NCI-H1092 (cell line): ENCODE results near the gene SPRR4.
"Not testable (repeated sequence)": the region's sequence is repeated elsewhere in the genome, so short reads cannot be mapped to it uniquely, and the experiment has no call there.

Experiments used
- DNase-seq: peaks from one replicate; lab custom pipeline; 2025; lab: John Stamatoyannopoulos, UW

Gene SPRR4

DNA sequence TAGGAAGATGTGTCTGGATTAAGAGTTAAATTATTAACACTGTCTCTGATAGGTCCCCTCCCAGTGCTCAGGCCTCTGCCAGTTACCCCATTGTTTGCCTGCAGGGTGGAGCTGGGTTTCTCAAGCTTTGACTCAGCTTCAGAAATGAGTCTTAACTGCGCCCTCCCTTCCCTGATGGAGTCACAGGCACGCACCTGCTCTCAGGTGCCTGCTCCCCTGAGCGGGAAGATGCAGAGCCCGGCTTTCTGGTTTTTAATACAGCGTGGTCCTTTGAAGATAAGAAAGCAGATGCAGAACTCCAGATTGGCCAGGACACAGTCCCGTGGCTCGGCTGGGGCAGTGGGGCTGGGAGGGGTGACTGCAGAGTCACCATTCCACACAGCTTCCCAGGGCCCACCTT lies 3.2 kb upstream of the SPRR4 start:
- no peak for DNase-seq

DNA sequence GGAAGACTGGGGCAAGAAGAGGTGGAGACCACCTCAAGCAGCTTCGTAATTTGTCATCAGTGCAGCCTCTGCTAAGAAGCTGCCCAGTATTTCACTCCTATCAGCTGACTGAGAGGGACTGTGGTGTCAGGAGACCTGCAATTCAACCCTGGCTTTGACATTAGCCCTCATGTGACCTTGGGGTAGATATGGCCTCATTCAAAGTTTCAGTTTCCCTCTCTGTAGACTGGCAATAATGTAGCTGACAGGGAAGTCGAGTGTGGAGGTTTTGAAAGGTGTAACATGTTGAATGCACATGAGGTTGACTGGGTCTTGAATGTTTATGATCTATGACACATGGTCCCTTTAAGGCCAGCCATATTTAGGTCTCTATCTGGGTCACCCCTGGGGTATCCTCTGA lies 2.2 kb upstream of the SPRR4 start:
- DNase-seq: no peak

GRCh38 chr1:152969036-152969435 lies 1.4 kb upstream of the SPRR4 start:
- no peak for DNase-seq

DNA sequence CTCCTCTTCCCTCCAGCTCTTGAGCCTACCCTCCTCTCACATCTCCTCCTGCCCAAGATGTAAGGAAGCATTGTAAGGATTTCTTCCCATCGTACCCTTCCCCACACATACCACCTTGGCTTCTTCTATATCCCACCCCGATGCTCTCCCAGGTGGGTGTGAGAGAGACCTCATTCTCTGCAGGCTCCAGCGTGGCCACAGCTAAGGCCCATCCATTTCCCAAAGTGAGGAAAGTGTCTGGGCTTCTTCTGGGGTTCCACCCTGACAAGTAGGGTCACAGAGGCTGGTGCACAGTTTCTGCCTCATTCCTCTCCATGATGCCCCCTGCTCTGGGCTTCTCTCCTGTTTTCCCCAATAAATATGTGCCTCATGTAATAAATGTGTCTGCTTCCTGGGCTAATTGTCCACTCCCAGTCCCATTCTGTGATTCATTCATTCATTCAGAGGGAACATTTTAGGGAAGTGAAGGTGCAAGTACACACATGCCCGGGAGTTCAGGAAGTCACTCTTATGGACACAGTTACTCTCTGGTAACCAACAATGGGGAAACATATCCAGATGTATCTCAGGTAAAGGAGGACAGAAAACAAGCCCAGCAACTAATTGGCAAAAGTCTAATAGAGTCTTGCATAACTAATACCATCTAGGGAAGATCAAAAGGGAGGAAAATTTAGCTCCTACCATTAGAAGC lies 1.9 kb downstream of the SPRR4 start:
- no peak for DNase-seq

GRCh38 chr1:152976688-152977087 lies 6.2 kb downstream of the SPRR4 start:
- DNase-seq: no peak

DNA sequence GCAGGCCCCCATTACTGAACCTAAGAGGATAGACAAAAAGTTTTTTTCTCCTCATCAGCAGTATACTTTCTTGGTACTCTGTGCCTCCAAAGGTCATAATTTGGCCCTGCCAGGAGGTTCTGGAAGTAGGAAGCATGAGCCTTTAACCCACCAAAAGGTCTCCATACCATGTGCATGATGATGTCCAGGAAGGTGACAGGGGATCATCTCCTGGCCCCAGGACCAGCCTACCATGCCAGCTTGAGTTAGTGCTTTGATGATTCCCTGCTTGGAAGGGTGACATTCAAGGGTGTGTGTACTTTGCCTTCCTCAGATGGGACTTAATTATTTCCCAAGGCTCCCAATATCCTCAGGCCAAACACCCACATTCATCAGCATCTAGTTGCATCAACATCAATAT lies 7.2 kb downstream of the SPRR4 start:
- DNase-seq: no peak

GRCh38 chr1:152980676-152981075 lies 10.2 kb downstream of the SPRR4 start:
- no peak for DNase-seq

DNA sequence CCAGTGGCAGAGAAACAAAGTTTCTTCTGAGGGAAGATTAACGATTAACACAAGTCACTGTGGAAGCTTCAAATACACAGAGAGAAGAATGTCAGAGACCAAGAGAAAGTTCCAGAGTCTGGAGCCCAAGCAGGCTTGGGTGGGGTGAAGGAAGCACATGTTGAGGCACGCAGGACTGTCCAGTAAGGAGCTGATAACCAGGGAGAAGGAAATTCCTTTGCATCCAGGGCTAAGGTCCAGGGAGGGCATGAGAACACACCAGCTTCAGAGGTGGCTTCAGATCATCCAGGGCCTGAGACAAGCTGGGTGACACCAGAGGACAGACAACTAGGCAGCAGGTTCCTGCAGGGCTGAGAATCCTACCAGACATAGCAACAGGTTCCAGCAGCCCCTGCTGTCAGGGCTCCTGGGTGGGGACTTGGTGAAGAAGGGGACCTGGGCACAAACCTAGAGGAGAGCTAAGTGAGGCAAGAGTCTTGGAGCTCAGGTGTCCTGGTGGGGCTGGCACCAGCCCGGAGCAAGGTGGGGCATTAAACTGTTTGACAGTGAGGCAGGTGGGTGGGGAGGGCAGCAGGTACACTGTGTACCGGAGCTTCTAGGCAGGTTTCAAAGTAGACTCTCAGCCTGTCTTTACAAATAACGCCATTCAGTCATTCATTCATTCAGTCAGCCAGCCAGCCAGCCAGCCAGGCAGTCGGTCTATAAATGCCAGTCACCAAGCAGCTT lies 10.9 kb downstream of the SPRR4 start:
- no peak for DNase-seq

GRCh38 chr1:152982076-152982475 lies 11.6 kb downstream of the SPRR4 start:
- DNase-seq: no peak

DNA sequence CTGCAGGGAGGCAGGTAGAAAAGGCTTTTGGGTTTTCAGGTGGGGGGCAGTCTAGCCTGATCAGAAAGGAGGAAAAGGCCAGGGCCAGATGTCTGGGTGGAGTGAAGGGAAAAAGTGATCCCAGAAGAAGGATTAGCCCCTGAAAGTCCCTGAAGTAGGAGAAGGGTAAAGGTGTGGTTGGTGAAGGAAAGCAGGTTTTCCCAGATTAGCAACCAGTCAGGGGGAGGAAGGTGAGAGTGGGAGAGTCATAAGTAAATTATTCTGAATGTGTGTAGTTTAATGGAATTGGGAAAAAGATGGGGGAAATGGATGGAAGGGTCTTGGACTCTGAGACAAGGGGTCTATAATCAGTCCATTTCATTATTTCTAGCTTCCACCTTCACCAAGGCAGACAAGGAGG lies 12.8 kb downstream of the SPRR4 start:
- DNase-seq: no peak

DNA sequence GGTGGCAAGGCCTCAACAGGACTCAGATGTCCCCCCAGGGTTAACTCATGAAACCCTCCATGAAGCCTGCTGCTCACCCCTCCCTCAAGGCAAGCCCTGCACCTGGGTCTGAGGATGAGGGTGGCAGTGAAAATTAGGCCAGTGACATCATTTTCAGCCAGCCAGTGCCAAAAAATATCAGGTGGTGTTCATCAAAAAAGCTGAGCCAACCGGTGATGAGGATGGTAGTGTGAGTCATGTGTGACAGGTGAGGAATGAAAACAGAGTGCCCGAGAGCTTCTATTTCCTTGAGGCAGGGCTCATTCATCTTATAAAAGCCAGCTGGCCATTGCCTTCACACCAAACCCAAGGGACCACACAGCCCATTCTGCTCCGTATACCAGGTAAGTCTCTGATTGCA lies 13.3 kb downstream of the SPRR4 start, which contains the start of gene SPRR1A:
TSS of gene SPRR1A (plus strand) at position 339 of the 400 bp plus-strand sequence. CDS start 1,150 bp downstream, outside the sequence.
- no peak for DNase-seq

DNA sequence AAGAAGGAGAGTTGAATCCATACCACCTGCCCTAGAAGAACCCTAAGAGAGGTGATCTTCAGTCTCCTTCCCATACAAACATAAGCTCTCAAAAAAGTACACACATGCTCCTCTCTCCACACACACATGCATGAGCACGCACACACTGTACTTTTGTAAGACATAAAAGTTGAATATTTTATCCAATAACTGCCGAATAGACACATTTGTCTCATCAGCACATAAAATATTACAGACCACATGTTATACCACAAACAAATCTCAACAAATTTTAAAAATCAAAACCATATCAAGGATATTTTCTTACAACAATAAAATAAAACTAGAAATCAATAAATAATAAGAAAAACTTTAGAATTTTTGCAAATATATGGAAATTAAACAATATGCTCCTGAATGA lies 16.1 kb downstream of the SPRR4 start:
- DNase-seq: no peak

DNA sequence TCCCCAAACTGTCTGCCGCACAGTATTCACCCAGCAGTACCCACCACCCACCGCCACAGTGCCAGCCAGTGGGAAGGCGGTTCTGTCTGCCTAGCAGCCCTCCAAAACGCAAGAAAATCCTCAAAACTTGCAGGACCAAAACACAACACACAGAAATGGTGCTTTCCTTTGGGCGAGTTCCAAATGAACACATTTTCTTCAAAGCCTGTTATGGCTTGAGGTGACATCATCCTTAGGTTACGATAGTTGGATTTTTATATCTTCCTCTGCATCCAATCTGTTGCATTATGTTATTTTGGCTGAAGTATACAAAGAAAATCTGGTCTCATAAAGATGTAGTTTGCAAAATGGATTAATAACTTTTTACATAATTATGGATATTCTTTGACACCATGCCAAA lies 22.7 kb downstream of the SPRR4 start:
- DNase-seq: no peak

DNA sequence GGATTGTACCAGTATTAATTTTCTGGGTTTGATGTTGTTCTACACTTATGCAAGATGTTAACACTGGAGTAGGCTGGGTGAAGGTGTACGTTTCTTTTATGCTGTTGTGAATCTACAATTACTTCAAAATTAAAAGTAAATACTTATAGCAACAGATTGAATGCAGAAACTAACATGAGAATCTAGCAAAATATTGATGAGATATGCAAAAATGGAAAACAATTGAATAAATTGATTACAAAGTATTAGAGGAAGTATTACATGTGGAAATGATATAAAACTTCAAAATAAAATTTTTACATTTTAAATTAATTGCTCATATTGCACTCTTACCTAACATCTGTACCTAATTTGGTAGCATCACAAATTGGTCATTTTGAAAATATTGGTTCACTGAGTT lies 25.4 kb downstream of the SPRR4 start:
- no peak for DNase-seq

DNA sequence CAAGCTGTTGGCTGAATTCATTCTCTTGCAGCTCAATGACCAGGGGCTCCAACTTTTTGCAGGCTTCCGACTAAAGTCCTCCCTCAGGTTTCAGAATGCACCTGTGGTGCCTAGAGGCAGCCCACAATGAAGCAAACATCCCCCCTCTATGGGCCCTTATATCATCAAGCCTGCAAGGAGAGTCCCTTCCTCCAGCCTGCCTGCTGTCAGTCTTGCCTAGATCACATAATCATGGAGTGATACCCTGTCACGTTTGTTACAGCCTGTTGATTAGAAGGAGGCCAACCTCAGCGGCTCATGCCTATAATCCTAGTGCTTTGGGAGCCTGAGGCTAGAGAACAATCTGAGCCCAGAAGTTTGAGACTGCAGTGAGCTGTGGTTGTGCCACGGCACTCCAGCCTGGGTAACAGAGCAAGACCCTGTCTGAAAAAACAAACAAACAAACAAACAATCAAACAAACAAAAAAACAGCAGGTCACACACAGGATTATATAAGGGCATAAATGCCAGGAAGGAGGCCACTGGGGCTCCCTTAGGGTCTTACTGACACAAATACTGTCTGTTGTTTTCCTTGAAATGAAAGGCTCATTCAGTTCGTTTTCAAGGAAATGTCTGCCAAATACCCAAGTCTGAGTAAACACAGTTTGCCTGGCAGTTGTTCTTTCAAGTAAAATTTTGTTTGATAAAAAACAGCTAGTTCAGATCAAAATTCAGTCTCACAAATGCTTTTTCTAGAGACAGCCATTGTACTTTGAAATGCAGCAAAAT lies 26.4 kb downstream of the SPRR4 start:
- DNase-seq: no peak

DNA sequence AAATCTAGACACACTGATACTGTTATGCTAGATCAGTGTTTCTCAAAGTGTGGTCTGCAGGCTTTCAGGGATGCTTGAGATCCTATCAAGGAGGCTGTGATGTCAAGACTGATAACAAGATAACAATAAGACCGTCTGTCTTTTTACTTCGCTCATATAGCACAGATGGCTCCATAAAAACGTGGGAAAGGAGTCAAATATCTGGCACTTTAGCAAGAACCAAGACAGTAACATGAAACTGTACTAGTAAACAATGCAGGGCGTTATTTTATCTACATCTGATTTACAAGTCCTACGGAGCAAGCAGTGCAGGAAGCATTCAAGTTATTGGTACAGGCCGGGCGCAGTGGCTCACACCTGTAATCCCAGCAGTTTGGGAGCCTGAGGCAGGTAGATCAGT lies 27.5 kb downstream of the SPRR4 start:
- DNase-seq: no peak

DNA sequence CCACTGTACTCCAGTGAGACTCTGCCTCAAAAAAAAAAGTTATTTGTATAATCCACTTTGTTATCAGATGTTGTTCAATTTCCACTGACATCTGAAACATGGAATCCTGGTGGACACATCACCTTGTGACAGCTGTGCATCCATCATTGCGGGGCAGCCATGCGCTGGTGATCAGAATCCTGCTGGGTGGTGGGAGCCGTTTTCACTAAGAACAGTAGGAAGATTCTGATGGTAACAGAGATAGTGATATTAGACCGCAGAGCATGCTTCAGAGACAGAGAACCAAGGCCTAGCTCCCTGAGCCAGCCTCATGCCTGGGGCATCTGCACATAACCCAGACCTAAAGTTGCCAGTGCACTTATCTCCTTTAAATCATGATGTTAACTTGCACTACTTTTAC lies 28.0 kb downstream of the SPRR4 start:
- no peak for DNase-seq

DNA sequence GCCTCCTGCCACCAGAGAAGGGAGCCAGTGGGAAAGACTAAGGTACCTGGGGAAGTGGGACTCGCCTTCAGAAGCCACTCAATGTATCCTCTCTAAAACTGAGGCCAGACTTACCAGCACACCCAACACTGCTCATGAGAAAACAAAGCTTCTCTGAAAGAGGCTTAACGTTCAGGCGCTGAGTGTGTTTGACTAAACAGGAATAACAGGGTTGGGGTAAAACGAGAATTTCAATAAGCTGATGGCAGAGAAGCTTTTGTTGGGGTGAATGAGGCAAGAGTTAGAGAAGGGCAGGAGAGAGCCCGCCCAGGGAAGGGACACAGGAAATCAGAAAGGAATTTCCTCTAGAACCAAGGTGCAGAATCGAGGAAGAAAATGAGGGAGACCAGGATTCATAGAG lies 29.4 kb downstream of the SPRR4 start:
- DNase-seq: no peak

DNA sequence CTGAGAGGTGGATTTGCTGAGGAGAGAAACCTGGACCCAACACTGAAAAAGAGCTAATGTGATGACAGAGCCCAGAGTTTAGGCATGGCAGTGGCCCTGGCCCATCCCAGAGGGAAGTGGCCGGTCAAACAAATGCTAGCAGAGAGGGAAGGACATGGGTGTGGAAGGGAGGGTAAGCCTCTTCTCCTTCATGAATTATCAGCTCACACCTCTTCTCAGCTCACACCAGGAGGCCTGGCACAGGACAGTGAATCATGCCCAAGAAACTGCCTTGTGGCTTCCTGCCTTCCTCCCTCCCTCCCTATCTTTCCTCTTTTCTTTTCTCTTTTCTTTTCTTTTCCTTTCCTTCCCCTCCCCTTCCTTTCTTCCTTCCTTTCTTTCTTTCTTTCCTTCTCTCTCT lies 29.8 kb downstream of the SPRR4 start:
- no peak for DNase-seq

DNA sequence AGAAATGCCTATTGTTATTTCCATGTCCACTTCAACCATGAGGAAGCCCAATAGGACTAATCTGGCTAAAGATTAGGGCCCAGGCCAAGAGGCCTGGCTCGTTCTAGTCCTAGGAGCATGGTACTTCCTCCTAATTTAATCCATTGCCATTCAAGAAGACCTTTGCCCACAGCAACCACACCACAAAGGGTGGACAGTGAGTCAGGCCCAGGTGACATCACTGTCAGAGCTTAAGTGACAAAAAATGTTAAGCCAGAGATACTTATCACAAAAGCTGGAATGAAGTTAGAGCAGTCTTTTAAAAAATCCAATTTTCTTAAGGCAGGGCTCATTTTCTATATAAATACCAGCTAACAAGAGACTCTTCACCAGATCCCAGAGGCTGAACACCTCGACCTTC lies 30.9 kb downstream of the SPRR4 start, which contains the start of gene SPRR3:
TSS of gene SPRR3 (plus strand) at position 368 of the 400 bp plus-strand sequence. CDS start 1,272 bp downstream, outside the sequence.
- DNase-seq: no peak

GRCh38 chr1:153011235-153011758 lies 40.8 kb downstream of the SPRR4 start:
- DNase-seq: not testable (repeated sequence)

- DNase-seq: not testable (repeated sequence)
Measured at GRCh38 chr1:153021829-153022228, 51.4 kb downstream of the SPRR4 start.
